Measurements from ENCODE around the gene MAP4K5. TPM values are rescaled to one million over a fixed set of nuclear protein-coding genes. Genes with fewer than 3 reads are reported as not detected.

The MAP4K5 gene
- total and polyA plus RNA-seq, 2 of the 4 experiments (the other 2 are of a cell fraction): 33.1 to 46.1 TPM

DNA sequence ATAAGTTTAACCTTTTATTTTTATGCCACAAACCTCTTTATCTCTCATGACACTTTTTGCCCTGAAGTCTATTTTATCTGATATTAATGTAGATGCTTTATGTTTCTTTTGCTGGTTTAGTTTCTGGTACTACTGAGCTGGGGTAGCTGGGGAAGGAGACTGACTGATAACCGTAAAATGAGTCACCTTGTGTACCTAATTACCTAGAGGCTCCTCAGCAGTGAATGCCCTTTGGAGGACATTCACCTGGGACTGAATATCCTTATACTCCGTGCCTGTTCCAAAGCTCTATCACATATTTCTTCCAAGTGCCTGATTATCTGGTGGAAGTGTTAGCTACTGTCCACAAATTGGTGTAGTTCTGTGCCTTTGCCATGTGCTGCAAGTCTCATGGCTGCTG, 41.5 kb upstream of the MAP4K5 start:
- CTCF ChIA-PET: interaction anchor here (1.7 kb wide), 1 partner anchor 10 kb away, joined by 4 read pairs; no protein-coding TSS in a partner anchor
- no CpG with 5 or more reads among the region's 2 CpGs for WGBS, 2 experiments (ENCODE audit: extremely low coverage in 2 of 2, insufficient read length in 1 of 2)

More for the DNA sequence above, 41.5 kb upstream of the MAP4K5 start:
- no peak overlapping the region; the same call in 1 of the 2 replicates for H3K14ac ChIP-seq (replicated peaks; ENCODE audit: low read depth, low read length)
- no peak overlapping the region for H4K5ac ChIP-seq (ENCODE audit: low read depth, low read length)
- no peak overlapping the region for H3K4ac ChIP-seq (ENCODE audit: low read depth, low read length)
- H2BK20ac ChIP-seq (ENCODE audit: low read depth, low read length): no peak overlapping the region
- no peak overlapping the region for H3K56ac ChIP-seq (ENCODE audit: extremely low read depth, insufficient read depth, low read length)
- H3K9me1 ChIP-seq (ENCODE audit: insufficient read depth, low read length): no peaks in the 10 kb centered on the region
- no peak overlapping the region for H3K18ac ChIP-seq (ENCODE audit: low read depth, low read length)
- H2BK120ac ChIP-seq (ENCODE audit: low read depth, low read length): no peak overlapping the region
- H2BK15ac ChIP-seq (ENCODE audit: low read depth, low read length): no peak overlapping the region
- TF ChIP-seq MAZ (IDR thresholded peaks at IDR 0.05; ENCODE audit: borderline replicate concordance, low read depth, low read length) (no peak), POLR2A (IDR thresholded peaks at IDR 0.05; ENCODE audit: low read depth, low read length) (no peak), SMC3 (IDR thresholded peaks at IDR 0.05; ENCODE audit: low read depth, low read length) (no peak)
- peaks cover 15% of the 10 kb centered on the region for H3K9me3 ChIP-seq (ENCODE audit: control insufficient read depth, insufficient read depth, low read length)
- no peak overlapping the region for H3K4me3 ChIP-seq (ENCODE audit: insufficient read depth, low read depth, low read length)
- no peak overlapping the region for H3K4me2 ChIP-seq (ENCODE audit: low read depth, low read length)
- no peak overlapping the region for H3K27ac ChIP-seq (ENCODE audit: insufficient read depth, low read length)
- H3K27me3 ChIP-seq (ENCODE audit: control insufficient read depth, insufficient read depth, low read length): no peaks in the 10 kb centered on the region
- H2BK5ac ChIP-seq (ENCODE audit: low read depth, low read length, poor library complexity, severe bottlenecking): no peak overlapping the region
- no TSS peak for BruUV-seq (replicated peaks)
- H3K4me1 ChIP-seq (ENCODE audit: control insufficient read depth, insufficient read depth, low read length): peaks cover 2% of the 10 kb centered on the region; the same call in 1 of the 2 replicates
- H3K79me1 ChIP-seq (ENCODE audit: low read depth in 1 of 2, low read length in 2 of 2): peaks cover 5 to 7% of the 10 kb centered on the region in 2 experiments; a peak in 1 of 4 replicates
- no peaks in the 10 kb centered on the region for H4K20me1 ChIP-seq (ENCODE audit: insufficient read depth, low read length)
- H4K8ac ChIP-seq (ENCODE audit: low read depth in 2 of 2, low read length in 2 of 2): no peak overlapping the region
- dilution Hi-C loops (cut with HindIII; ENCODE audit: low sequenced_read_pairs, unreplicated experiment): no loop called here
- in situ Hi-C loops (cut with MboI; ENCODE audit: low sequenced_read_pairs): no loop called here
- no peak overlapping the region for H2AFZ ChIP-seq (replicated peaks; ENCODE audit: low read length, poor library complexity)
- intact Hi-C loops (cut with micrococcal nuclease): loop anchor here (10.0 kb wide), 1 partner anchor 471 kb away; no protein-coding TSS in a partner anchor
- no peaks in the 10 kb centered on the region for H3K36me3 ChIP-seq (ENCODE audit: control insufficient read depth, insufficient read depth, low read length)
- H2AK9ac ChIP-seq (replicated peaks; ENCODE audit: low read depth, low read length, poor library complexity): no peak overlapping the region
- no peak overlapping the region for H4K91ac ChIP-seq (ENCODE audit: insufficient read depth, low read depth, low read length)
- H3K9ac ChIP-seq (ENCODE audit: low read depth, low read length): no peak overlapping the region
- ATAC-seq (ENCODE audit: low read depth) (no peak), DNase-seq (no peak)
- POLR2A ChIA-PET (ENCODE audit: unreplicated experiment): no interaction called here
- no peak overlapping the region for H2AK5ac ChIP-seq (ENCODE audit: low read depth, low read length)
- no peak overlapping the region for H3K23ac ChIP-seq (ENCODE audit: low read depth, low read length)

Data from IMR-90 (cell line).